Measurements from ENCODE around the gene MRPL51.
A peak's percentile ranks its signal among the peaks of the same experiment; 100 is the strongest.

The MRPL51 gene

GRCh38 chr12:6492838-6493496, at the start of gene MRPL51:
TSS of gene MRPL51 (minus strand) at chr12:6493262. CDS start at chr12:6493136, 126 bp downstream.
- peak; percentile 96 for DNase-seq (ENCODE audit: low read depth)

GRCh38 chr12:6542209-6543009, 49.3 kb upstream of the MRPL51 start:
- no peak for DNase-seq (ENCODE audit: low read depth)

GRCh38 chr12:6541371-6542165, 48.5 kb upstream of the MRPL51 start:
- DNase-seq (ENCODE audit: low read depth) = no peak

- DNase-seq (ENCODE audit: low read depth) = no peak
Measured at GRCh38 chr12:6540181-6540877, 47.3 kb upstream of the MRPL51 start.

GRCh38 chr12:6539707-6540134, 46.7 kb upstream of the MRPL51 start:
- no peak for DNase-seq (ENCODE audit: low read depth)

- no peak for DNase-seq (ENCODE audit: low read depth)
Measured at GRCh38 chr12:6539314-6539682, 46.2 kb upstream of the MRPL51 start.

GRCh38 chr12:6538420-6539313, 45.6 kb upstream of the MRPL51 start:
- no peak for DNase-seq (ENCODE audit: low read depth)

GRCh38 chr12:6537580-6538419, 44.7 kb upstream of the MRPL51 start:
- peak; percentile 82 for DNase-seq (ENCODE audit: low read depth)

- DNase-seq (ENCODE audit: low read depth) = no peak
Measured at GRCh38 chr12:6536894-6537579, 44.0 kb upstream of the MRPL51 start.

GRCh38 chr12:6535960-6536847, 43.1 kb upstream of the MRPL51 start:
- no peak for DNase-seq (ENCODE audit: low read depth)

- no peak for DNase-seq (ENCODE audit: low read depth)
Measured at GRCh38 chr12:6535697-6535946, 42.6 kb upstream of the MRPL51 start.

- peak; percentile 60 for DNase-seq (ENCODE audit: low read depth)
Measured at GRCh38 chr12:6534945-6535696, 42.1 kb upstream of the MRPL51 start.

GRCh38 chr12:6534695-6534944, 41.6 kb upstream of the MRPL51 start:
- no peak for DNase-seq (ENCODE audit: low read depth)

- peak; percentile 82 for DNase-seq (ENCODE audit: low read depth)
Measured at GRCh38 chr12:6533923-6534694, 41.0 kb upstream of the MRPL51 start, which contains the start of gene GAPDH. TSS of gene GAPDH (plus strand) at chr12:6534517. CDS start at chr12:6534833, 316 bp downstream.

GRCh38 chr12:6533653-6533922, 40.5 kb upstream of the MRPL51 start:
- no peak for DNase-seq (ENCODE audit: low read depth)

GRCh38 chr12:6532927-6533652, 40.0 kb upstream of the MRPL51 start:
- no peak for DNase-seq (ENCODE audit: low read depth)
